Measurements from ENCODE around the gene ESYT3. TPM values are rescaled to one million over a fixed set of nuclear protein-coding genes. Genes with fewer than 3 reads are reported as not detected.
A peak's percentile ranks its signal among the peaks of the same experiment; 100 is the strongest.

ESYT3 gene
- total and polyA plus RNA-seq, 12 donors, result 0.14 to 1.2 (median 0.21) TPM; not detected in 1

- H3K4me1 ChIP-seq (replicated peaks in 1 of 2), result no peaks in the 10 kb centered on the region
- WGBS, 4 donors, result 81 to 94% (median 90%) methylated on average over 6 to 15 of the region's 15 CpGs
- H3K36me3 ChIP-seq (replicated peaks in 1 of 2), result no peaks in the 10 kb centered on the region
- peaks cover 7% of the 10 kb centered on the region for H3K27me3 ChIP-seq
- DNase-seq, result peak in 2 of 7 donors; percentile 5 to 21
- H3K4me3 ChIP-seq, result no peak overlapping the region
- TF ChIP-seq POLR2A (IDR thresholded peaks at IDR 0.05), result no peak
- TF ChIP-seq CTCF (IDR thresholded peaks at IDR 0.05), result no peak
- intact Hi-C loops (cut with DNase I), result no loop called here
- H3K9me3 ChIP-seq (replicated peaks in 1 of 3), result no peaks in the 10 kb centered on the region
- H3K27ac ChIP-seq, result no peak overlapping the region
Measured at GRCh38 chr3:138459619-138460535, 25.5 kb downstream of the ESYT3 start.

- Histone ChIP-seq H3K4me1 (replicated peaks in 1 of 2) (no peaks in the 10 kb centered on the region), H3K9me3 (replicated peaks in 1 of 3) (no peaks in the 10 kb centered on the region), H3K36me3 (replicated peaks in 1 of 2) (no peaks in the 10 kb centered on the region), H3K27me3 (peaks cover 7% of the 10 kb centered on the region), H3K4me3 (no peak overlapping the region), H3K27ac (no peak overlapping the region)
- intact Hi-C loops (cut with DNase I), result no loop called here
- WGBS, 4 donors, result 63 to 83% (median 77%) methylated on average over 6 to 8 of the region's 8 CpGs
- DNase-seq, result peak in 2 of 7 donors; percentile 4 to 25
- TF ChIP-seq CTCF (IDR thresholded peaks at IDR 0.05), result no peak
- TF ChIP-seq POLR2A (IDR thresholded peaks at IDR 0.05), result no peak
Measured at GRCh38 chr3:138460536-138461205, 26.3 kb downstream of the ESYT3 start.

- TF ChIP-seq CTCF (IDR thresholded peaks at IDR 0.05), result no peak
- TF ChIP-seq POLR2A (IDR thresholded peaks at IDR 0.05), result no peak
- WGBS, 4 donors, result 64 to 79% (median 71%) methylated on average over 4 to 5 of the region's 5 CpGs
- H3K9me3 ChIP-seq (replicated peaks in 1 of 3), result no peaks in the 10 kb centered on the region
- peak in 2 of 7 donors; percentile 8 to 18 for DNase-seq
- no peaks in the 10 kb centered on the region for H3K4me1 ChIP-seq (replicated peaks in 1 of 2)
- no peak overlapping the region for H3K4me3 ChIP-seq
- no peaks in the 10 kb centered on the region for H3K36me3 ChIP-seq (replicated peaks in 1 of 2)
- peaks cover 7% of the 10 kb centered on the region for H3K27me3 ChIP-seq
- intact Hi-C loops (cut with DNase I), result no loop called here
- no peak overlapping the region for H3K27ac ChIP-seq
Measured at GRCh38 chr3:138461246-138461645, 26.8 kb downstream of the ESYT3 start.

GRCh38 chr3:138461896-138462295 lies 27.5 kb downstream of the ESYT3 start:
- Histone ChIP-seq H3K27me3 (peaks cover 7% of the 10 kb centered on the region), H3K4me3 (no peak overlapping the region), H3K4me1 (replicated peaks in 1 of 2) (no peaks in the 10 kb centered on the region), H3K36me3 (replicated peaks in 1 of 2) (no peaks in the 10 kb centered on the region), H3K9me3 (replicated peaks in 1 of 3) (no peaks in the 10 kb centered on the region), H3K27ac (no peak overlapping the region)
- 75 to 90% (median 79%) methylated on average over 3 to 4 of the region's 4 CpGs for WGBS, 4 donors
- DNase-seq, result peak in 1 of 7 donors; percentile 34
- intact Hi-C loops (cut with DNase I), result no loop called here
- TF ChIP-seq CTCF (IDR thresholded peaks at IDR 0.05) (no peak), POLR2A (IDR thresholded peaks at IDR 0.05) (no peak)
